Endothelial cell of umbilical vein (primary cell): Measurements from ENCODE around the gene KTN1.

Source experiments
- EZH2 ChIP-seq: IDR thresholded peaks from 2 replicates; pipeline ENCODE4 v1.6.1; 2012; ENCODE audit warnings: borderline replicate concordance, low read depth, mild to moderate bottlenecking, moderate library complexity, low read length, inconsistent platforms; ENCODE audit not compliant: severe bottlenecking
- MYC ChIP-seq: IDR thresholded peaks from one replicate; pipeline ENCODE4 v1.6.1; 2011; ENCODE audit warnings: mild to moderate bottlenecking, low read depth, low read length
- POLR2A ChIP-seq: IDR thresholded peaks from 2 replicates; pipeline ENCODE4 v1.6.1; 2012; ENCODE audit warnings: low read depth, mild to moderate bottlenecking, control low read depth, low read length
- POLR2AphosphoS5 ChIP-seq: IDR thresholded peaks from 2 replicates; pipeline ENCODE4 v1.6.1; 2012; ENCODE audit warnings: low read depth, mild to moderate bottlenecking, control low read depth, low read length, moderate library complexity; ENCODE audit not compliant: insufficient read depth
- TF ChIP-seq, protein P1 (sequence below), 2 donors: IDR thresholded peaks; 1 replicate in 1 of 2; 2 replicates in 1 of 2; pipeline ENCODE4 v1.5.1; 2011; ENCODE audit warnings: low read length in 2 of 2, mild to moderate bottlenecking in 2 of 2, moderate library complexity in 2 of 2, control low read depth in 1 of 2, inconsistent platforms in 1 of 2, low read depth in 1 of 2; ENCODE audit not compliant: insufficient read depth in 1 of 2; ENCODE audit errors: extremely low read depth in 1 of 2
- TF ChIP-seq, protein P2 (sequence below): IDR thresholded peaks from 2 replicates; pipeline ENCODE4 v1.6.1; 2011; ENCODE audit not compliant: insufficient read depth, insufficient read length

DNA sequence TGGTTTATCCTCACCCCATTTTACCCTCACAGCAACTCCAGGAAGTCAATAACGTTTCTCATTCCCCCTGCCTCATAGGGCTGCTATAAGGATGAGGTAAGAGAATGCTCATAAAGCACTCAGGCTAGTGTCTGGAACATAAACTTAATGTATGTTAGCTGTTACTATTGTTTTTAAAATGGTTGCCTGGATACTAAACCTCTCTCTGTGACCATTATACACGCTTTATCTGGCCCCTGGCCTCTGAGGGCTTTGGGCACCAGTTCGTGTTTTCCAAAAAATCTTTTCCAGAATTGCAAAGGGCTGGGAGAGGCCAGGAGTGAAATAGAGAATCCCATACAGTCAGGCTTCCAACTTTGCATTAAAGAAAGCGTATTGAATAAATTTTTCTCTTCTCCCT is 113.9 kb downstream of the KTN1 start:
- TF ChIP-seq, protein P1, sequence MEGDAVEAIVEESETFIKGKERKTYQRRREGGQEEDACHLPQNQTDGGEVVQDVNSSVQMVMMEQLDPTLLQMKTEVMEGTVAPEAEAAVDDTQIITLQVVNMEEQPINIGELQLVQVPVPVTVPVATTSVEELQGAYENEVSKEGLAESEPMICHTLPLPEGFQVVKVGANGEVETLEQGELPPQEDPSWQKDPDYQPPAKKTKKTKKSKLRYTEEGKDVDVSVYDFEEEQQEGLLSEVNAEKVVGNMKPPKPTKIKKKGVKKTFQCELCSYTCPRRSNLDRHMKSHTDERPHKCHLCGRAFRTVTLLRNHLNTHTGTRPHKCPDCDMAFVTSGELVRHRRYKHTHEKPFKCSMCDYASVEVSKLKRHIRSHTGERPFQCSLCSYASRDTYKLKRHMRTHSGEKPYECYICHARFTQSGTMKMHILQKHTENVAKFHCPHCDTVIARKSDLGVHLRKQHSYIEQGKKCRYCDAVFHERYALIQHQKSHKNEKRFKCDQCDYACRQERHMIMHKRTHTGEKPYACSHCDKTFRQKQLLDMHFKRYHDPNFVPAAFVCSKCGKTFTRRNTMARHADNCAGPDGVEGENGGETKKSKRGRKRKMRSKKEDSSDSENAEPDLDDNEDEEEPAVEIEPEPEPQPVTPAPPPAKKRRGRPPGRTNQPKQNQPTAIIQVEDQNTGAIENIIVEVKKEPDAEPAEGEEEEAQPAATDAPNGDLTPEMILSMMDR (IDR thresholded peaks at IDR 0.05; ENCODE audit: extremely low read depth in 1 of 2, insufficient read depth in 1 of 2, low read depth in 1 of 2, low read length in 2 of 2): no peak
- TF ChIP-seq POLR2A (no peak), MYC (no peak), POLR2AphosphoS5 (no peak), EZH2 (no peak)
- TF ChIP-seq, protein P2, sequence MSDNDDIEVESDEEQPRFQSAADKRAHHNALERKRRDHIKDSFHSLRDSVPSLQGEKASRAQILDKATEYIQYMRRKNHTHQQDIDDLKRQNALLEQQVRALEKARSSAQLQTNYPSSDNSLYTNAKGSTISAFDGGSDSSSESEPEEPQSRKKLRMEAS: no peak
